ENCODE results near the gene HTATIP2.
"Not testable (repeated sequence)": the region's sequence is repeated elsewhere in the genome, so short reads cannot be mapped to it uniquely, and the experiment has no call there.

HTATIP2 gene

DNA sequence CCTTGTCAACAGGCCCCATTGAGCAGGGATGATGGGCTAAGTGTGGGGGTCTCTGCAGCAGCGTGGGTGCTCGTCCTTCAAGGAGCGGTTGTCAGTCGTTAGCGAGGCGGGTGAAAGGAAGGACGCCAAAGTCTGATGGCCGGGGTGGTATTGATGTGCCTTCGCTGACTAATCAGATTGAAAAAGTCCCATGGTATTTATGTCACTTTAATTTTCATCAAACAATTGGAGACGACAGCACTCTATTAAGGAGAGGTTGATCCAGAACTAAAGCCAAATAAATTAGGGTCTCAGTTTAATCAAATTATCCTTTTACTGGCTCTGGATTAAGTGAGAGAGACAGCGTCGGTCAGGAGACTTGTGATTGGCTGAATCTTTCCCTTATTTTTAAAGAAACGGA is 9.6 kb downstream of the HTATIP2 start:
- DNase-seq, result no peak

DNA sequence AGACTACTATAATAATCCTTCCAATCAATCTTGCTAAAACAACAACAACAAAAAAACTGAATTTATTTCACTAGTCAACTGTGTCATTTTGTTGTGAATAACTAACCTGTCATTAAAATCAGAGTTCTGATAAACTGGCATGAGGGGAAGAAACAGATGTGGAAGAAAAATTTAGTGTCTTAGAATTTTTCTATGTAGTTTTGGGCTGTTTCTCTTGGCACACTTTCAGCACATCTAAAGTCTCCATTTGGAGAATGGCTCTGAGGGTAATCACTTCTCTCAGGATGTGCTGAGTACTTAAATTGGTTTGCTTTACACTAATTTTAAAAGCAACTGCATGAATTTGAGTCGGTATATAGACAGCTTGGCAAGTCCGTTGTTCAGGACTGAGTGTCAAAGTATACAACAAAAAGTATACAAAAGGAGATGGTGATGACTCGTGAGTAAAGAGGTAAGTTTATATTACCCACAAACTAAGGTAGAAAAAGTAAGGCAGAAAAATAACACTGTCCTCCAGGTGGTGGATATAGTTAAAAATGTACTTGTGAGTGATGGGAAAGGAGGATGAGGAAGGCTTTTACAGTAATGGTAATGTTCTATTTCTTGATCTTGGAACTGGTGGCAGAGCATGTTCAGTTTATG is 10.2 kb downstream of the HTATIP2 start:
- DNase-seq, result no peak

DNA sequence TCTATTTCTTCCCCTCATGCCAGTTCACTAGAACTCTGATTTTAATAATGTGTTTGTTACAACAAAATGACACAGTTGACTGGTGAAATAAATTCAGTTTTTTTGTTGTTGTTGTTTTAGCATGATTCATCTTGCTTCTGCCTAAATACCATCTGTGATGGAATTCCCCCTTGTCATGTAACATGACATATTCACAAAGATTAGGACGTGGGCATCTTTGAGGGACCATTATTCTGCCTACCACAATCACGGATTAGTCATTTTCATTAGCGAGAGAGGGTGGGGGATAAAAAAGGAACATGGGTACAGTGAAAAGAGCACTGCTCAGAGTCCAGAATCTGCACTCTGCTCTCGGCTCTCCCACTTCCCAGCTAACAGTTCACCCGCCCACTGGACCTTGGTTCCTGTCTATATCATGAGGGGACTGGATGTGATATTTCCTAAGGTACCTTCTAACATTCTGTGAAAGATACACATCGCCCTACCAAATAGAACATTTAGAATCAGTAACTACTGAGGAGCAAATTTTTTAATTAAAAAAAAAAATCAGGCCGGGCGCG is 11.3 kb downstream of the HTATIP2 start:
- no peak for DNase-seq

DNA sequence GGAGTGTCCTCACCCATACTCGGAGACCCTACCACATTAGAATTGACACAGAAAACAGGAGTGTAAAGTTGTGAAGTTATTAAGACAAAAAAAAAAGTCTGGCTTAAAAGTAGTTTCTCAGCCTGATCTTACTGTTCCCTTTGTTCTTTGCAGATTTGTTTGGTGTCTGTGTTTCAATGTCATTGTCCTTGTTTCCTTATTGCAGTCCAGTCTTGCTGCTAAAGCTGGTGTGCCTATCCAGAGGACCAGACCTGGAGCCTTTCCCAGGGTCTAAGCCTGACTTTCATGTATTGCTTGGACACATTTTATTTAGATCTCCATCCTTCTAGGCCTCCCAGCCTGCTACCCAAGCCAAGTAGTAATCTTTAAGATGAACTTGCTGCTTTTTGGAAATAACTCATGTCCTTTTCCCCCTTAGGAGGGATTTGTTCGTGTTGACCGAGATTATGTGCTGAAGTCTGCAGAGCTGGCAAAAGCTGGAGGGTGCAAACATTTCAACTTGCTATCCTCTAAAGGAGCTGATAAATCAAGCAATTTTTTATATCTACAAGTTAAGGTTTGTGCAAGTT is 12.7 kb downstream of the HTATIP2 start:
- DNase-seq, result no peak

DNA sequence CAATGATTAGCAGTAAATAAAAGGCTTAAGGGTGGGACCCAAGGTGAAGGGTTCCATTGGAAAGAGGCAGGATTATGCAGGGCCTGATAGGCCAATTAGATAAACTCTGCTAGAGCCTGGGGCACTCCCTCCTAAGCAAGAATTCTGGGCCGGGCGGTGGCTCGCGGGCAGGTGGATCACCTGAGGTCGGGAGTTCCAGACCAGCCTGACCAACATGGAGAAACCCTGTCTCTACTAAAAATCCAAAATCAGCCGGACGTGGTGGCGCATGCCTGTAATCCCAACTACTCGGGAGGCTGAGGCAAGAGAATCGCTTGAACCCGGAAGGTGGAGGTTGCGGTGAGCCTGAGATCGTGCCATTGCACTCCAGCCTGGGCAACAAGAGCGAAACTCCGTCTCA is 22.5 kb downstream of the HTATIP2 start:
- DNase-seq, result not testable (repeated sequence)

DNA sequence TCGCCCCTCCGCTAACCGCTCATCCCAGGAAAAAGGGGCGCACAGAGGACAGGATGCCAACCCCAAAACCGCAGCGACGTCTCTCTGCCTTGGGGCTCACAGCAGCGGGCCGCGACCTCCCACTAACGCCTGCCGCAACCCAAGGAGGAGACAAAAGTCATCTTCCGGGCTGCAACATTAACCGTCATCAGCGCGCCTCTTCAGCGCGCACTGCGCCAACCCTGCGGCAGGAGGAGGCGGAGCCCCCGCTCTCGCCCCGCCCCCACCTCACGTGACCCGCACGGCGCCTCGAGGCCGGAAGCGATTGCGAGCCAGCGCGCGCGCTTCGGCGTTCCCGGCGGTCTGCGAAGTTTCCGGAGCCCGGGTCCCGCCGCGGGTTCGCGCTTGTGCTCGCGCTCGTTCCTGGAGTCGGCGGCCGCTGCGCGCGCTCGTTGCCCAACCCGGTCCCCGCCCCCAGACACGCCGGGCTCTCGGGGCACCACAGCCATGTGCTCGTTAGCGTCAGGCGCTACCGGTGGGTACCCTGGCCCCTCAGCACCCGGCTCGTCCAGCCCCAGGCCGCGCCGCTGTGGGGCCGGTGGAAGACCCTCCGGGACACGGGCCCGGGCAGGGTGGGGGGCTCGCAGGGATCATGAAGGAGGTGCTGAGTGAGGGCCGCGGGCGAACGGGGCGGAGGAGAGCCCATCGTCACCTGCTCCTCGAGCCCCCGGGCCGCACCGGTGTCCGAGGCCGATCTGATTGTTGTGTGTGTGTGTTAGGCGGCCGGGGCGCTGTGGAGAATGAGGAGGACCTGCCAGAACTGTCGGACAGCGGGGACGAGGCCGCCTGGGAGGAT is 24.0 kb downstream of the HTATIP2 start, which contains the start of gene PRMT3:
PRMT3 (plus strand) TSS at position 456 of the 835 bp plus-strand sequence; CDS start at position 487, 31 bp downstream.
- DNase-seq, result peak; percentile 99

DNA sequence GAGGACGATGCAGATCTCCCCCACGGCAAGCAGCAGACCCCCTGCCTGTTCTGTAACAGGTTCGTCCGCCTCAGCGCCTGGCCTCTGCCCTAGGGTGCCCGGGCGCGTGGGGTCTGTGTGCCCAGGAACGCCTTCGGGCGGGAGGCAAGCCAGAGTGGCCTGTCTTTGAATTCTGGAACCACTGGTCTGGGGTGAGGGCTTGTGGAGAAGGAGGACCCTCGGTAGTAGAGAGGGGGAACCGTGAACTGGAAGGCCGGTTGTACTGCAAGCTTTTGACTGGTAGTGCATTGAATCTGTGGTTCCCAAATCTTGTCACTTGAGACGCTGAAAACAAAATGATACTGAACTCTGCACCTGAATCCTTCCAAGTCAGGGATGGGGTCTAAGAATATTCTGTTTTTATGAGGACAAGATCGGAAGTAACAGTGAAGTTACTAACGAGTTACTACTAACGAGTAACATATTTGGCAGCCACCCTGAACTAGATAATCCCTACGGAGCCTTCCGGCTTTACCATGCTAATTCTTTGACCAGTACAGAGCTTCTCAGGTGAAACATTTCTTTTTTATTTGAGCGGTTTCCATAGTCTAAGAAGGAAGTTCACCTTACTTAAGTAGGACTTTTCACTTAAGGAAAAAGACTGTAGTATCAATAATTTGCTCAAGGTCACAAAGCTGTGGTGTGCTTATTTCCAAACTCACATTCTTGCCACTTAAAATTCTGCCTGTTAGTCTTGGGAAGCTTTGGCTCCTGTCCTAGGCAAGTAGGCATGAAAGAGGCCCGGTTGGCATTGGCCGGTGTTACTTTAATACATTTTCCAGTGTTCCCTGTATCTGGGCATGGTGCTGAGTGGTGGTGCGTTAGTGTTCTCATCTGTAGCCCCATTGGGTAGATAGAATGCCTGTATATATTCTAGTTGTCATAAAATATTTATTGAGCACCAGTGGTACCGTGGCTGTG is 24.9 kb downstream of the HTATIP2 start:
- DNase-seq, result peak; percentile 56

DNA sequence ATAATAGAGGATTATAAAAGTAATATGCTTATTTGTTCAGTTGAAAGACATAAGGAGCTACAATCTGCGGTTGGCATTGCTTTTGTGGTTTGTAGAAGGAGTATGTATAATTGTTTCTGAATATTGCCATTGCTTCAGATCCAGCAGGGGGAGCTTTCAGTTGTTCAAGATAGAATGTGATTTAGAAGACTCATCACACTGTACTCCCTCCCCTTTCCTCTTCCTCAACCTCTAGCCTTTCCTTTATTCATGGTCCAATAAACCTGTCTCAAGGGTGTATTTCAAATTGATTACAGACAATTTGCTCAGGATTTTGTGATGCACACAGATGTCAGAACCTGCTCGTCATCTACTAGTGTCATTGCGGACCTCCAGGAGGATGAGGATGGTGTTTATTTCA is 33.8 kb downstream of the HTATIP2 start:
- no peak for DNase-seq

DNA sequence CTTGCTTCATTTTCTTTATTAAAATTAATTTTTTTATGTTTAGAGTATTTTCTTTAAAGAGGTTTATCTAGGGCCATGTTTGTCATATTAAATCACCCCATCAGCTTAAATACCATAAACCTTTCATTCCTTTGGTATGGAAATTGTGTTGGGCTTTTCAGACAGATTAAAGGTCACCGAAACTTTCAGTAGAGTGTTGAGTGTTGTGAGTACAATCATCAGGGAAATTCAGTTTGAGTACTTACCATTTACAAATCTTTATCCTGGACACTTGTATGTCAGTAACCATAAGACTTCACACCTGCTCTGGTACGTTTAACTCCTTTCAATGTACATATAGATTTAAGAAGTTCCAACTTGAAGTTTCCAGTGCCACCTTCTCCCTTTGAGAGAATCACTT is 36.0 kb downstream of the HTATIP2 start:
- DNase-seq, result no peak

DNA sequence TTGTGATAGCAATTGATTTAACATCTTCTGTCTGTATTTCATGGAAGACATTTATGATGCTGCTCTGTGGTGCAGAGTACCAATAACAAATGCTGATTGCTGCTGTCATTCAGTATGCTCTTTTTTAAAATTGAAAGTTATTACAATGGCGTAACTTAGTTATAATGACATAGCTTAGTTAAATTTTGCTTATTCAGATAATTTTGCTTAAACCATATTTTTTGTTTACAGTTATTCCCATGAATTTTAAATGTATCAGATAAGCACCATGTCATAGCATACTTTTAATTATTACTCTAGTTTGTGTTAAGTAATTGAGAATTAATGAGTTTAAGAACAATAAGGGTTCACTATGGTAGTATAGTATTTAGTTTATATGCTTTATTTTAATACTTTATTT is 39.5 kb downstream of the HTATIP2 start:
- DNase-seq, result no peak

DNA sequence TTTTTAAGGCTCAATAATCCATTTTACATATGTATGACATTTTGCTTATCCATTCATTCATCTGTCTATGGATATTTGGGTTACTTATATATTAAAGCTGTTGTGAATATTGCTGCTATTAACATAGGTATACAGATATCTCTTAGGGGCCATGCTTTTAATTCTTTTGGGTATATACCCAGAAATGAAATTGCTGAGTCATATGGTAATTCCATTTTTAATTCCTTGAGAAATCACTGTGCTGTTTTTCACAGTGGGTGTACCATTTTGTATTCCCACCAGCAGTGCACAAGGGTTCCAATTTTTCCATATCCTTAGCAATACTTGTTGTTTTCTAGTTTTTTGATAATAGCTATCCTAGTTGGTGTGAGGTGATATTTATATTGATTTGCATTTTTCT is 43.0 kb downstream of the HTATIP2 start:
- no peak for DNase-seq

DNA sequence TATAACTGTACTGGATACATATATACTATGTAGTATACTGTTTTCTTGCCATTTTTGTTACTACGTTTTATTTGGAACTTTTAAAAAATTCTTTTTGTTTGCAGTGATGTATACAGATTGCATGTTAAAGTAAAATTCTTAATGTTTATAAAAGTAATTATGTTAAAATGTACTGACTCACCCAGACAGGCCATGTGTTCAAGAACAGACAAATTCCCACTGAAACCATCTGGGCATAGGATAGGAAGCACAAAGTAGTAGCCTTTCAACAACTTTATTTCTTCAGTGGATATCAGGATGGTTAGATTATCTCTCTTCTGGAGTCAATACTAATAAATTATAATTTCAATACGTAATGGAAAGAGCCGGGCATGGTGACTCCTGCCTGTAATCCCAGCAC is 43.8 kb downstream of the HTATIP2 start:
- no peak for DNase-seq

DNA sequence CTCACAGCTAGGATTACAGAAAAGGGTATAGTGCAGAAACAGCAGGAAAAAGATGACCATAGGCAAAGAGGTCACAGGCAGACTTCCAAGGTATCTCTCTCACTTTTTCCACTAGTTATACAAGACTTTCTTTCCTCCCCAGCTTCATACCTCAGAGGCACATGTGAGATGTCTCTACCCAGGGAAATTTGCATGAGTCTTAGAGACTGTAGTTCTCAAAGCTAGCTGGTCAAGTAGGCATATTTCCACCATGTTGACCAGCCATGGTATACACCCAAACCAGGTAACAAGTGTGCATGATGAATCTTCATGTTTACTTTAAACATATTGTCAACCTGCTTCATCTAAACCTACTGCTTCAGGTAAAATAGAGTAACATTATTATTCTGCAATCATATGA is 51.9 kb downstream of the HTATIP2 start:
- DNase-seq, result no peak

DNA sequence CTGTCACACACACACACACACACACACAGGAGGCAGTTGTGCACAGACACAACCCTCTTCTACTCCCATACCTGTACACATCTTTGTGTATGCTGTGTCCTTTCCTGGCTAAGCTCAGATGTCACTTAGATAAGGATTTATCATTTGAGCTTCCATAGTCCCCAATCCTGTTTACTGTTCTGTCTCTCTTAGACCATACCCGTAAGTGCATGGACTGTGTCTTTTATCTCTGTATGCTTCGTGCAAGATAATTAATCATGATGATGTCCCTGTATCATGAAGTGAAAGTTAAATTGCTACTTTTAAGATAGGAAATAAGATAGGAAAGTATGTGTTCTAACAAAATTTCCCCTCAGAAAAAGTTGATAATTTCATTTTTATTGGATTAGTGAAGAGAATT is 54.3 kb downstream of the HTATIP2 start:
- no peak for DNase-seq

DNA sequence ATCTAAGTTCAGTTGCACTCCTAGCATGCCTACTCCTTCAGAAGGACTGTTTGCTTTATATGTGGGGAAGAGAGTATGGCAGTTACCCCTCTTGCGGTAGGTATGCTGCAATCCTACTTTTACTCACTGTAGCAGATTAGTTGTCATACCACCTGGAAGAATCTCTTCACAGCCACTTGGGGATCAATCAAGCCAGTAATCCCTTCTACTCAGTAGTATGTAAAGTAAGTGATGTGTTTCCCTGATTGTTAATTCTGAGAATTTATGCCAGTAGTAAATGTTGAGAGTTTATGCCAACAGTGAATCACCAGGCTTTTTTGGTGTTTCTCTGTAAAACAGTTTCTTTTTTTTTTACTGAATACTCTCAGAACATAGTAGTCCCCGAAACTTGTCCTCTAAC is 58.4 kb downstream of the HTATIP2 start:
- DNase-seq, result no peak

DNA sequence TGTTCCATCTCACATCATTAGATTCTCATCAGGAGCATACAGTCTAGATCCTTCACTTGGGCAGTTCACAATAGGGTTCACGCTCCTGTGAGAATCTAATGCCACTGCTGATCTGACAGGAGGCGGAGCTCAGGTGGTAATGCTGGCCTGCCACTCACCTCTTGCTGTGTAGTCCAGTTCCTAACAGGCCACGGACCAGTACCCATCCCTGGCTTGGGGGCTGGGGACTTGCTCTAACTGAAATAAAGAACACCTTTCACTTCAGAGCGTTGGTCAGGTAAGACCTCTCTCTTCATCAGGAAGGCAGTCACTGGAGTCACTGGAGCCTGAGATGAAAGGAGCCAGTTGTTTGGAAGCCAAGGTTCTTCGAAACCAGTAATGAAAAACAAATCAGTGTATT is 65.7 kb downstream of the HTATIP2 start:
- DNase-seq, result no peak
